Lower lobe of right lung (tissue), 2 donors: ENCODE data around the gene RAD51B. TPM values are rescaled to one million over a fixed set of nuclear protein-coding genes. Genes with fewer than 3 reads are reported as not detected.

Experiments used
- ATAC-seq, 2 donors: fragments of 200-7000 bp; cut with Tn5 transposase; one replicate each; pipeline ENCODE4 v1.9.1; 2020 to 2022; ENCODE audit warnings: mild to moderate bottlenecking in 2 of 2, moderate library complexity in 2 of 2
- DNase-seq: peaks from one replicate; pipeline ENCODE4 v3.0.0-alpha.2; 2020
- H3K27ac ChIP-seq: fragments of 200-600 bp; one replicate; pipeline ENCODE4 v1.8.0; 2022
- H3K27me3 ChIP-seq: fragments of 200-600 bp; one replicate; pipeline ENCODE4 v1.8.0; 2022; ENCODE audit warnings: low read depth
- H3K36me3 ChIP-seq: fragments of 200-600 bp; one replicate; pipeline ENCODE4 v1.8.0; 2022; ENCODE audit warnings: mild to moderate bottlenecking
- H3K4me1 ChIP-seq: fragments of 200-600 bp; one replicate; pipeline ENCODE4 v1.8.0; 2022
- H3K4me3 ChIP-seq: fragments of 200-600 bp; one replicate; pipeline ENCODE4 v1.8.0; 2022; ENCODE audit warnings: mild to moderate bottlenecking
- H3K9me3 ChIP-seq: fragments of 200-600 bp; one replicate; pipeline ENCODE4 v1.8.0; 2022
- CTCF ChIP-seq: fragments of 200-600 bp; IDR thresholded peaks from one replicate; pipeline ENCODE4 v1.8.0; 2022; ENCODE audit warnings: antibody characterized with exemption, mild to moderate bottlenecking
- intact Hi-C: fragments of 100-400 bp; cut with DNase I; formaldehyde crosslinking; loops from one replicate; pipeline ENCODE4 v1.11.0; 2022
- total RNA-seq: library from RNA; stranded (reverse); fragmentation: NEBNext Ultra II Directional; extraction: Animal tissue kit (Norgen Biotek cat#: 25700); gene quantifications from one replicate; pipeline ENCODE4 v1.2.1, GENCODE V29; 2021
- donor health status: DM: no; HTN: yes; CAD: no; lungs with severe emphysema.

Gene RAD51B
- total RNA-seq, 1 donor from 2014 or later, result 22.2 TPM

- DNase-seq, result peak; percentile 72
- H3K9me3 ChIP-seq, result no peaks in the 10 kb centered on the region
- H3K36me3 ChIP-seq, result no peaks in the 10 kb centered on the region
- peaks cover 41% of the 10 kb centered on the region for H3K4me1 ChIP-seq
- H3K4me3 ChIP-seq, result peak overlapping the region; percentile 49
- peak overlapping the region; percentile 83 for H3K27ac ChIP-seq
- intact Hi-C loops, result no loop called here
- no peaks in the 10 kb centered on the region for H3K27me3 ChIP-seq
- TF ChIP-seq CTCF, result no peak
- peak; percentile 70 to 80 for ATAC-seq
Measured at GRCh38 chr14:68628605-68629310, 809.2 kb downstream of the RAD51B start.

- peak overlapping the region; percentile 83 for H3K27ac ChIP-seq
- DNase-seq, result no peak
- H3K4me1 ChIP-seq, result peaks cover 51% of the 10 kb centered on the region
- H3K4me3 ChIP-seq, result no peak overlapping the region
- no peak for TF ChIP-seq CTCF
- H3K9me3 ChIP-seq, result no peaks in the 10 kb centered on the region
- intact Hi-C loops, result no loop called here
- ATAC-seq, result peak; percentile 58 to 61
- H3K27me3 ChIP-seq, result no peaks in the 10 kb centered on the region
- H3K36me3 ChIP-seq, result no peaks in the 10 kb centered on the region
Measured at GRCh38 chr14:68630081-68630571, 810.5 kb downstream of the RAD51B start.

- Histone ChIP-seq H3K9me3 (no peaks in the 10 kb centered on the region), H3K27me3 (no peaks in the 10 kb centered on the region), H3K27ac (peak overlapping the region; percentile 83), H3K4me3 (no peak overlapping the region), H3K36me3 (no peaks in the 10 kb centered on the region), H3K4me1 (peaks cover 51% of the 10 kb centered on the region)
- intact Hi-C loops, result no loop called here
- no peak for DNase-seq
- no peak for ATAC-seq
- TF ChIP-seq CTCF, result no peak
Measured at GRCh38 chr14:68630611-68631393, 811.2 kb downstream of the RAD51B start.

GRCh38 chr14:68631394-68632053 is 811.9 kb downstream of the RAD51B start:
- intact Hi-C loops, result no loop called here
- Histone ChIP-seq H3K4me3 (no peak overlapping the region), H3K36me3 (no peaks in the 10 kb centered on the region), H3K4me1 (peaks cover 47% of the 10 kb centered on the region), H3K27me3 (no peaks in the 10 kb centered on the region), H3K27ac (peak overlapping the region; percentile 28), H3K9me3 (no peaks in the 10 kb centered on the region)
- no peak for TF ChIP-seq CTCF
- no peak for ATAC-seq
- DNase-seq, result no peak

- H3K4me1 ChIP-seq, result peaks cover 50% of the 10 kb centered on the region
- peak overlapping the region; percentile 18 for H3K27ac ChIP-seq
- H3K36me3 ChIP-seq, result no peaks in the 10 kb centered on the region
- ATAC-seq, result no peak
- no peak for DNase-seq
- intact Hi-C loops, result no loop called here
- no peaks in the 10 kb centered on the region for H3K27me3 ChIP-seq
- H3K9me3 ChIP-seq, result no peaks in the 10 kb centered on the region
- H3K4me3 ChIP-seq, result no peak overlapping the region
- TF ChIP-seq CTCF, result no peak
Measured at GRCh38 chr14:68632054-68632895, 812.7 kb downstream of the RAD51B start.
